ENCODE results near the gene EEF2. TPM values are rescaled to one million over a fixed set of nuclear protein-coding genes. Genes with fewer than 3 reads are reported as not detected.

EEF2 gene
- total RNA-seq, 8 experiments from 2014 or later: 3,034 to 7,601 (median 4,897) TPM

- Histone ChIP-seq H3K4me3 (no peak overlapping the region), H3K4me1 (replicated peaks in 1 of 2) (peaks cover 0 to 12% of the 10 kb centered on the region in 2 donors), H3K27ac (no peak overlapping the region)
- 40 to 95% (median 87%) methylated on average over 1 to 6 of the region's 29 CpGs; no CpG with 5 or more reads in 6 of the 10 experiments for WGBS, 10 experiments
- in situ Hi-C loops (cut with MboI; ENCODE audit: low pct_unique_long_range_greater_than_20kb in 2 of 9, low sequenced_read_pairs in 9 of 9, unreplicated experiment in 9 of 9): no loop called here
- ATAC-seq (replicated peaks in 6 of 8): no peak
Observed at GRCh38 chr19:3936506-3937442, 48.5 kb downstream of the EEF2 start.

- Histone ChIP-seq H3K4me1 (replicated peaks in 1 of 2) (peaks cover 0 to 12% of the 10 kb centered on the region in 2 donors), H3K4me3 (no peak within 1 kb of the TSS), H3K27ac (no peak within 1 kb of the TSS)
- WGBS, 10 experiments: 0% methylated on average over 2 of the region's 51 CpGs; no CpG with 5 or more reads in 9 of the 10 experiments
- ATAC-seq (replicated peaks in 6 of 8): peak in 7 of 8 experiments; percentile 25 to 76 (median 70)
- in situ Hi-C loops (cut with MboI; ENCODE audit: low pct_unique_long_range_greater_than_20kb in 2 of 9, low sequenced_read_pairs in 9 of 9, unreplicated experiment in 9 of 9): no loop called here
Observed at GRCh38 chr19:3932931-3933810, 52.1 kb downstream of the EEF2 start, which contains the start of gene NMRK2. TSS of gene NMRK2 (plus strand) at chr19:3933069. CDS start at chr19:3933672, 603 bp downstream.

GRCh38 chr19:3931041-3931440 is 54.2 kb downstream of the EEF2 start:
- in situ Hi-C loops (cut with MboI; ENCODE audit: low pct_unique_long_range_greater_than_20kb in 2 of 9, low sequenced_read_pairs in 9 of 9, unreplicated experiment in 9 of 9): no loop called here
- no peak overlapping the region for H3K27ac ChIP-seq
- no peak for ATAC-seq (replicated peaks in 6 of 8)
- 74 to 100% (median 100%) methylated on average over 1 to 5 of the region's 8 CpGs; no CpG with 5 or more reads in 7 of the 10 experiments for WGBS, 10 experiments
- no peak overlapping the region for H3K4me3 ChIP-seq
- H3K4me1 ChIP-seq (replicated peaks in 1 of 2): peaks cover 0 to 12% of the 10 kb centered on the region in 2 donors

Other genes with a start within 250 kb of the EEF2 start
- gene APBA3, start 223.8 kb downstream of the EEF2 start, total RNA-seq: 10 to 100 TPM; 12.3 to 26.3 (median 16.8) TPM
- gene MRPL54, start 222.8 kb downstream of the EEF2 start, total RNA-seq: 100 to 1,000 TPM in 1 of 8 experiments, 10 to 100 TPM in 7; 62.6 to 106 (median 86.6) TPM
- gene RAX2, start 213.2 kb downstream of the EEF2 start, total RNA-seq: under 1 TPM in 7 of 8 experiments, not detected in 1; 0.05 to 1.00 (median 0.21) TPM
- gene MATK, start 199.1 kb downstream of the EEF2 start, total RNA-seq: 1 to 10 TPM in 4 of 8 experiments, under 1 TPM in 4; 0.29 to 1.8 (median 1.0) TPM
- gene ZFR2, start 116.4 kb downstream of the EEF2 start, total RNA-seq: 10 to 100 TPM in 1 of 8 experiments, 1 to 10 TPM in 6, under 1 TPM in 1; 0.36 to 11.7 (median 7.2) TPM
- gene ATCAY, start 104.8 kb downstream of the EEF2 start, total RNA-seq: 10 to 100 TPM in 5 of 8 experiments, under 1 TPM in 2, not detected in 1; 0.10 to 58.2 (median 48.6) TPM
- gene NMRK2, start 52.4 kb downstream of the EEF2 start, total RNA-seq: not detected
- gene DAPK3, start 14.4 kb downstream of the EEF2 start, total RNA-seq: 10 to 100 TPM; 42.4 to 63.4 (median 50.8) TPM
- 10 to 100 TPM; 11.6 to 31.8 (median 22.6) TPM for gene PIAS4, start 22.3 kb upstream of the EEF2 start, total RNA-seq
- 10 to 100 TPM in 2 of 8 experiments, 1 to 10 TPM in 6; 1.6 to 13.5 (median 4.1) TPM for gene ZBTB7A, start 81.4 kb upstream of the EEF2 start, total RNA-seq
- gene MAP2K2, start 138.7 kb upstream of the EEF2 start, total RNA-seq: 100 to 1,000 TPM in 4 of 8 experiments, 10 to 100 TPM in 4; 77.0 to 159 (median 99.6) TPM
- under 1 TPM in 5 of 8 experiments, not detected in 3; 0.08 to 0.59 (median 0.20) TPM for gene CREB3L3, start 168.2 kb upstream of the EEF2 start, total RNA-seq
- 10 to 100 TPM; 20.7 to 30.7 (median 22.4) TPM for gene SIRT6, start 197.1 kb upstream of the EEF2 start, total RNA-seq
- 1 to 10 TPM in 5 of 8 experiments, under 1 TPM in 3; 0.29 to 4.0 (median 1.2) TPM for gene ANKRD24, start 197.2 kb upstream of the EEF2 start, total RNA-seq
- gene EBI3, start 244.1 kb upstream of the EEF2 start, total RNA-seq: 10 to 100 TPM in 1 of 8 experiments, under 1 TPM in 3, not detected in 4; 0.17 to 11.9 (median 0.83) TPM